Ramos (cell line): ENCODE measurements around the gene ASTN2.

Experiments used
- in situ Hi-C: fragments of 300-500 bp; cut with MboI; formaldehyde crosslinking; loops from one replicate; pipeline ENCODE4 v1.14.3; 2022; ENCODE audit warnings: low sequenced_read_pairs; ENCODE audit not compliant: unreplicated experiment

The ASTN2 gene

DNA sequence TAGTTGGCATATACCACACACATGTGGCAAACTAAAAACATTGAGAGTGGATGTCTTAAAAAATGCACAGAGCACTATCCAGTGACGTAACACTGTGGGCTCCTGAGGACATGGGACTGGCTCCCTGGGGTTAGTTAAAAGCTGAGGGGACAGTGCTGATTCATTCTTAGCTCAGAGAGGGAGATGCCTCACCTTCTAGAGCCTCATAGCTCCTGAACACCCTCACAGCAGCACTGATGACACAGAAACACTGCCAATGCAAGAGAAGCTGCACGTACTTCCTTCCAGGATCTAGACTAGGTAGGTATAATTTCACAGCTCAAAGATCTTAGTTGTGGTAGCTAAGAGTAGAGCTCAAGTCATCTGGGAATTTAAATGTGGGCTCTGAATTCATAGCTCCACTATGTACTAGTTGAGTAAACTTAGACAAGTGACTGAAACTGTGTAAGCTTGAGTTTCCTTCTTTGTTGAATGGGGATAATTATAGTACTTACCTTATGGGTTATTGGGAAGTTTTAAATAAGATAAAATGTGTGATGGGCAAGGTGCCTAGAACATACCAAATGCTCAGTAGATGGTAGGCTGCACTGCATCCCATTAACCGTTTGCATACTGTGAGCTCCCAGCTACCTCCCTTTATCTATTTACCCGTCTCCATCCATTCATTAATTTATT is 279.9 kb downstream of the ASTN2 start:
- in situ Hi-C loops = no loop called here

DNA sequence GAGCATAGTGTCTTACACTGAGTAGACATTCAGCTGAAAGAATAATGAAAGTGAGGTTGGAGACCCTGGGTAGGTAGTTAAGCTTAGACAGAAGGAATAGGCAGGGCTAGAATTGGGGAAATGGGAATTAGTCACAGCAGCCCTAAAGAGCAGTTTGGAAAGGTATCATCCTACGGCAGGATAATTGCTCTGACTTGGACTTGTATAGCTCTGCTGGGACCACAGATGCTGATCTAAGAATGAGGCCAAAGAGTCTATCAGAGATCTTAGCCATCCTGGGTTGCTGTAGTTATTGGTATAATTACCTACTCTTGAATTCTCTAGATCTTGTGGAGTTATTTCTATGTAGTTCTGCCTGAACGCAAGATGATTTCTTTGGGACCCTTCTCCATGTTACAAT is 288.0 kb downstream of the ASTN2 start:
- in situ Hi-C loops = no loop called here

DNA sequence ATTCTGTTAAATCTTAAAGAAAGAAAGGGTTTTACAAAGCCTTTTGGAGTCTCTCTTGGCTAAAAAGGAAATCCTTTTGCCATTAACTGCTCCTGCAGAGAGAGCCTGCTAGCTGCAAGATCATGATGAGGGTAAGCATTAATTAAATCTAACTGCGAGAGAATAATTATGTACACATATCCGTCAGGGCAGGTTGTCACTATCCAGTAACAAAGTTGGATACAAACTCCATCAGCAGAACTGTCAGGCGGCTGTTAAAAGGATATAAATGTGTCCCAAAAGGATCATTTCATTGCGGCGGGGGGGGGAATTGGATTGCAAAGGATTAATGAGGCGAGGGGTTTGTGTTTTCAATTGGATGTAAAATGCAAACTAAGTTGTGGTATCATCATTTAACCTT is 289.3 kb downstream of the ASTN2 start:
- in situ Hi-C loops = no loop called here

GRCh38 chr9:117123729-117124128 is 291.1 kb downstream of the ASTN2 start:
- in situ Hi-C loops = no loop called here

DNA sequence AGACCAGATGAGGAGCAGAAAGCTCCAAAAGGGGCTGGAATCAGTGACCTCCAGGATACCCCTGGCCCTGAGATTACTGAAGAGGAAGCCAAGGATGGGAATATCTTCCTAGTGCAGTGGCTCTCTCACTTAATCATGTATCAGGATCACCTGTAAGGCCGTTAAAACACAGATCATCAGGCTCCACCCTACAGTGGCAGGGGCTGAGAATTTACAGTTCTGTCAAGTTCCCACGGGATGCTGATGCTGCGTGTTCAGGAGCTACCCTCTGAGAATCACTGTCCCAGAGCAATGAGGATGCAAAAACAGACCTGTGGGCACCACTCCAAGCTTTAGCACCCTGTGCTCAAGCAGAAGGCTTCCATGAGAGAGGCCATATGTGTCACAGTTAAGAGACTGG is 291.9 kb downstream of the ASTN2 start:
- in situ Hi-C loops = no loop called here

DNA sequence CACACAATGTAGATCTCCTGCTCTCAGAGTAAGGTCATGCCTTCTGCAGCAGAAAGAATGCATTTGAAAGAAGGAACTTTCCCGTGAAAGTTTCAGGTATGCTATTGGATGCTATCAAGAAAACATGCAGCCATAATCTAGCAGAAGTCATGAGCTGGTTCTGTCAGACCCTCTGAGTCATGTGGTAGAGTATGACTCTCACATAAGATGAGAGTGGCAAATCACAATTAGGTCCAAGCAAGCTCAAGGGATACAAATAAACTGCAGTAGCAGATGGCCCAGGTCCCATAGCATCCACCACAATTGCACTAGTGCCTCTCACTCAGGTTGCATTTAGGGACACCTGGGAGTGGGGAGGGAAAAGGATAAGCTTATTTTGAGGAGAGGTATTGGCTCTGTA is 292.8 kb downstream of the ASTN2 start:
- in situ Hi-C loops = no loop called here

DNA sequence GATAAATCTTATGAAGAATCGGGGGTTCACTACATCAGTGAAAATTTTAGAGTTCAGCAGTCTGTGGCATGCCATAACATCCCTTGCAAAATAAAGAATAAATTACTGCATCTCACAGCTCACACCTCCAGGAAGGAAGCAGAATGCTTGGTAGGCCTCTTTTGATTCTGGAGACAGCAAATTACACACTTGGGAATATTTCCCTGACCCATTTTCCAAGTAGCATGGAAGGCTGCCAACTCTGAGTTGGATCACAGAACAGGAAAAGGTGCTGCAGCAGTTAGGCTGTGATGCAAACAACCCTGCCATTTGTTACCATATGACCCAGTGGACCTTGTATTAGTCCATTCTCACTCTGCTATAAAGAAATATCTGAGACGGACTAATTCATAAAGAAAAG is 293.5 kb downstream of the ASTN2 start:
- in situ Hi-C loops = no loop called here

GRCh38 chr9:117120061-117120460 is 294.8 kb downstream of the ASTN2 start:
- in situ Hi-C loops = no loop called here

DNA sequence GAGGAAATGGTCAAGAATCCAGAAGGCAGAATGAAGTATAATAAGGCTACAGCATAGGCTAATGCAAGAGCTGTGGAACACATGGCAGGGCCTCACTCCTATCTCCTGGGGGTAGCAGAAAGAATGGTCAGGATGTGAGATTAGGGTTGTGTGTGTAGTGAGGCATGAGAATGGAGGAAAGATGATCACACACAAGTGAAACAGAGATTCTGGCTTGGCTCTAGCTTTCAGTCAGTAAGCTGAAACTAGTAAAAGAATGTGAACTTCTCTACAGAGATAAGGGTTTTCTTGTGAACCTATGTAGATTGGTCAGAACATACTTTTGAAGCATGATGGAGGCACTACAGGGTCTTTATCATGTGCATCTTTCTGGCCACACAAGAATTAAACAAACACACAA is 298.8 kb downstream of the ASTN2 start:
- in situ Hi-C loops = no loop called here

DNA sequence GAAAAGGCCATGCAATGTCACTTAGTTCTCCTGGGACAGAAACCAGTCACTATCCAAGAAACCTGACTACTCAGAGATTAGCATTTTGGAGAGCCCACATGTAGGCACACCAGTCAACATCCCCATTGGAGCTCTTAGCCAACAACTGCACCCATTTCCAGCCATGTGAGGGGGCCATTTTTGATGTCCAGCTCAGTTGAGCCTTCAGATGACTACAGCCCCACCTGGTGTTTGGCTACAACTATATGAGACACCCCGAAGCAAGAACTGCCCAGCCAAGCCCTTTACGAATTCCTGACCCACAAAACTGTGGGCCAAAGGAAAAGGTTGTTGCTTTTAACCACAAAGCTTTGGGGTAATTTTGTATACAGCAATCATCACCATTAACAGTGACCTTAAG is 300.1 kb downstream of the ASTN2 start:
- in situ Hi-C loops = no loop called here

- in situ Hi-C loops = no loop called here
Observed at GRCh38 chr9:117104716-117105495, 310.0 kb downstream of the ASTN2 start.

- in situ Hi-C loops = no loop called here
Observed at GRCh38 chr9:117104206-117104605, 310.7 kb downstream of the ASTN2 start.

DNA sequence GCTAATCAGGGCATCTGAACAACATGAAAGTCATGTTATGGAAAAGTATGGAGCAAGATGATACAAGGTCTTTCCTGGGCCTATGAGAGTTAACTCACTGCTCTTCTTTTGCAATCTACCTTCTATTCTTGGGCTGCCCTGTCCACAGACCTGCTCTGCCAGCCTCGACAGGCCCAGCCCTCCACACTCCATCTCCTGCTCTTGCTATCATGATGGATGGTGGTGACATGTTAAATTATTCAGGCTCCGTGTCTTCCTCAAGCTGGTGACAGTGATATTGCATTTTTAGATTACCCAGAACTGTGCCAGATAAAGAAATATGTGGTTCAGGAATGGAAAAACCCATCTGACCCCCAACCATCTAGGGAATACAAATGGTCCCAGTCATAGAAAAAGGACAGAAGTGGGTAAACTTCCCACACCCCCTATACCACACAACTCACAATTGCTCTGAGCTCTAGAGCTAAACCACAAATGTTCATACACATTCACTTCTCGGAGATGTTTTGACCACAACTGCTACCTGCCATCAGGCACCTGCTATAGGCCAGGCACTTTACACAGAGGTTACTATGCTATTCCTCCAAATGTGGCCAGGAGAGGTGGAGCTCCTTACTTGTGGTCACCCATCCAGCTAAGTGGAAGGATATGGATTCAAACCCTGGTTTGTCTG is 311.3 kb downstream of the ASTN2 start:
- in situ Hi-C loops = no loop called here

GRCh38 chr9:117101008-117101407 is 313.8 kb downstream of the ASTN2 start:
- in situ Hi-C loops = no loop called here

DNA sequence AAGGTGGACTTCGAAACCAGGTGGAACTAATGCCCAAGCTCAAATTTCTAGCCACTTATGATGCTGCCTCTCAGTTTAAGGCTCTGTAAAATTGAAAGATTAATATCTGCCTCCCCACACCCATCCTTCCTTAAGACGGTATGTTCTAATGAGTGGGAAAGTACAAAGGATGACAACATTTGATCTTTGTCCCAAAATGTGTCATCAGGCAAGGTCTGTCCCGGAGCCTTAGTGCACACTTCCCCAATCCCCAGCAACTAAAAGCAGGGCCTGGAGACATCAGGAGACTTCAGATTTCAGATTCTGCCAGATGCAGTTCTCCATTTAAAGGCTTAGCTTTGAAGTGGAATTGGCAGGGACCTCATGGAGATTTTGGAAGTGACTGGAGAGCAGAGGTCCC is 316.5 kb downstream of the ASTN2 start:
- in situ Hi-C loops = no loop called here

GRCh38 chr9:117097761-117098160 is 317.1 kb downstream of the ASTN2 start:
- in situ Hi-C loops = no loop called here

- in situ Hi-C loops = no loop called here
Observed at GRCh38 chr9:117096138-117096537, 318.7 kb downstream of the ASTN2 start.

GRCh38 chr9:117095081-117095480 is 319.8 kb downstream of the ASTN2 start:
- in situ Hi-C loops = no loop called here

GRCh38 chr9:117093891-117094844 is 320.7 kb downstream of the ASTN2 start:
- in situ Hi-C loops = no loop called here

DNA sequence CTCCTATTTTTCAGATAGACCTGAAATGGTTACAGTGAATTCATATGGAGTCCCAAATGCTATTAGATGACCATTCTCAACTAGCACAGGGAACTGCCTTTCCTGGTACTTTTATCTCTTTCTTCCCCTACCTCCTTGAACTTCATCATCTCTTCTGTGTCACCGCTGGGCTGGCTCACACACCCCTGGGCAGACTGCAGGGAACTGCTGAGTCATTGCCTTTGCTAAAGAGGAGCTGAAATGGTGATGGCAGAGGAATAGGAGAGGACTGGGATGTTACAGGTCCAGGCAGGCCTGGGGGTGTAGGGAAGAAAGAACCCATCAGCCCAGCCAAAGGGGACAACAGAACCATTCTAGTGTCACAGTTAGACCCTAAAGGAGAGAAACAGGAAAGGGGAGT is 322.3 kb downstream of the ASTN2 start:
- in situ Hi-C loops = no loop called here
